H54 (cell line): ENCODE results near the gene EIF3A.
"Not testable (repeated sequence)": the region's sequence is repeated elsewhere in the genome, so short reads cannot be mapped to it uniquely, and the experiment has no call there.

Experiments
- DNase-seq: peaks from one replicate; pipeline ENCODE4 v3.0.0; 2011; ENCODE audit warnings: low spot score, mixed read lengths; ENCODE audit not compliant: insufficient read length
- FAIRE-seq: peaks from 3 replicates; lab custom pipeline; 2011; peaks lifted over from hg19 to GRCh38; lab: Jason Lieb, UNC
- POLR2A ChIP-seq: IDR thresholded peaks from 2 replicates; pipeline ENCODE4 v1.6.1; 2011; ENCODE audit warnings: low read depth, mild to moderate bottlenecking, low read length

The EIF3A gene, protein sequence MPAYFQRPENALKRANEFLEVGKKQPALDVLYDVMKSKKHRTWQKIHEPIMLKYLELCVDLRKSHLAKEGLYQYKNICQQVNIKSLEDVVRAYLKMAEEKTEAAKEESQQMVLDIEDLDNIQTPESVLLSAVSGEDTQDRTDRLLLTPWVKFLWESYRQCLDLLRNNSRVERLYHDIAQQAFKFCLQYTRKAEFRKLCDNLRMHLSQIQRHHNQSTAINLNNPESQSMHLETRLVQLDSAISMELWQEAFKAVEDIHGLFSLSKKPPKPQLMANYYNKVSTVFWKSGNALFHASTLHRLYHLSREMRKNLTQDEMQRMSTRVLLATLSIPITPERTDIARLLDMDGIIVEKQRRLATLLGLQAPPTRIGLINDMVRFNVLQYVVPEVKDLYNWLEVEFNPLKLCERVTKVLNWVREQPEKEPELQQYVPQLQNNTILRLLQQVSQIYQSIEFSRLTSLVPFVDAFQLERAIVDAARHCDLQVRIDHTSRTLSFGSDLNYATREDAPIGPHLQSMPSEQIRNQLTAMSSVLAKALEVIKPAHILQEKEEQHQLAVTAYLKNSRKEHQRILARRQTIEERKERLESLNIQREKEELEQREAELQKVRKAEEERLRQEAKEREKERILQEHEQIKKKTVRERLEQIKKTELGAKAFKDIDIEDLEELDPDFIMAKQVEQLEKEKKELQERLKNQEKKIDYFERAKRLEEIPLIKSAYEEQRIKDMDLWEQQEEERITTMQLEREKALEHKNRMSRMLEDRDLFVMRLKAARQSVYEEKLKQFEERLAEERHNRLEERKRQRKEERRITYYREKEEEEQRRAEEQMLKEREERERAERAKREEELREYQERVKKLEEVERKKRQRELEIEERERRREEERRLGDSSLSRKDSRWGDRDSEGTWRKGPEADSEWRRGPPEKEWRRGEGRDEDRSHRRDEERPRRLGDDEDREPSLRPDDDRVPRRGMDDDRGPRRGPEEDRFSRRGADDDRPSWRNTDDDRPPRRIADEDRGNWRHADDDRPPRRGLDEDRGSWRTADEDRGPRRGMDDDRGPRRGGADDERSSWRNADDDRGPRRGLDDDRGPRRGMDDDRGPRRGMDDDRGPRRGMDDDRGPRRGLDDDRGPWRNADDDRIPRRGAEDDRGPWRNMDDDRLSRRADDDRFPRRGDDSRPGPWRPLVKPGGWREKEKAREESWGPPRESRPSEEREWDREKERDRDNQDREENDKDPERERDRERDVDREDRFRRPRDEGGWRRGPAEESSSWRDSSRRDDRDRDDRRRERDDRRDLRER (N-terminal part only)

DNA sequence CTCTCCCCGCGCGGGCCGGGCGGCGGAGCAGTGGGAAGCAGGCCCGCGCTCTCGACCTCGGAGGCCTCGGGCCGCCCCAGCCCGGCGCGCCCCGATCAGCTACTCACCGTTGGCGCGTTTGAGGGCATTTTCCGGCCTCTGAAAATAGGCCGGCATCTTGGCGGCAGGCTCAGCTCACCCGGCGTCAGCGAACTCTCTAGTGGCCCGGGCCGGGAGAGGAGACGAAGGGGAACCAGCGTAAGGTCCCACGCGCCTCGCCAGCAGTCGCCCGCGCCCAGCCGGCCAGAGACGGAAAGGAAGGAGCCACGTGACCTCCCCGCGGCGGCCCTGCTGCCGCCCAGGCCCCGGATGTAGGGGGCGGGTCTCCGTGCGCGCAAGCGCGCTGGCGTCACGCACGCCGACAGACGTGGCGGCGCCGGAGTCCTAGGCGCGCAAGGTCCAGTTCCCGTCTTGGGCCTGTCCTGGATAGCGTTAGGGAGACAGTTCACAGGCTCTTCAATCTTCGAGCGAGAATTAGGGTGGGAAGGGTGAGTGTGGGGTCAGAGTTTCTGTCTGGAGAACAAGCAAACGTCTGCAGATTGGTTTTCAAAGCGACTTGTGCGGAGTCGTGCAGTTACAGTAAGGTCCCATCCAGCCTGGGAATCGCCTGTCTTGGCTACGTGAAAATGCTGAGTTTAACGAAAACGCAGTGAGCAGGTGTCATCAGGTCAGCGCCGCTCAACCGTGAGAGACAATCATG, at the start of gene EIF3A:
Gene EIF3A, minus strand, starts transcription at position 297 of the 739 bp plus-strand sequence. Its CDS starts 141 bp downstream, at position 156.
- FAIRE-seq: peak; percentile 11

DNA sequence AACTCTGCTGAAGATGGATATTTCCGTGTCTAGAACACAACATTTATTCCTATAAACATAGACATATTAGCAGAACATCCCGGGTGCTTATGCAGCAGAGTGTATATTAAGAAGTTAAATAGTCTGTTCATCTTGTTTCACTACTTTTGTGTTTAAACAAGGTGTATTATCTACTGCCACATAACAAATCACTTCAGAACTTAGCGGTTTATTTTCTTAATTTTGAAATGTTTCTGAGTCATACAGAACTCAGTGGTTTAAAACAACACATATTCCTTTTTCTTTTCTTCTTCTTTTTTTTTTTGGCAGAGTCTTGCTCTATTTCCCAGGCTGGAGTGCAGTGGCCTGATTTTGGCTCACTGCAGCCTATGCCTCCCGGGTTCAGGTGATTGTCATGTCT, 49.1 kb upstream of the EIF3A start:
- no peak for DNase-seq
- TF ChIP-seq POLR2A: no peak
- FAIRE-seq: no peak

More for the DNA sequence above, at the start of gene EIF3A:
- peak; percentile 96 for TF ChIP-seq POLR2A
- peak; percentile 90 for DNase-seq

DNA sequence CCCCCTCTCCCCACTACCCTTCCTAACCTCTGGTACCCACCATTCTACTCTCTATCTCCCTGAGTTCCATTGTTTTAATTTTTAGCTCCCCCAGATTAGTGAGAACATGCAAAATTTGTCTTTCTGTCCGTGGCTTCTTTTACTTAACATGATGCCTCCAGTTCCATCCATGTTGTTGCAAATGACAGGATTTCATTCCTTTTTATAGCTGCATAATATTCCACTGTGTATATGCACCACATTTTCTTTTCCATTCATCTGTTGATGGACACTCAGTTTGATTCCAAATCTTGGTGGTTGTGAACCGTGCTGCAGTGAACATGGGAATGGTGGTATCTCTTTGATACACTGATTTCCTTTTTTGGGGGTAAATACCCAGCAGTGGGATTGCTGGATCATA, 45.3 kb upstream of the EIF3A start:
- DNase-seq (no peak), FAIRE-seq (no peak)
- no peak for TF ChIP-seq POLR2A

DNA sequence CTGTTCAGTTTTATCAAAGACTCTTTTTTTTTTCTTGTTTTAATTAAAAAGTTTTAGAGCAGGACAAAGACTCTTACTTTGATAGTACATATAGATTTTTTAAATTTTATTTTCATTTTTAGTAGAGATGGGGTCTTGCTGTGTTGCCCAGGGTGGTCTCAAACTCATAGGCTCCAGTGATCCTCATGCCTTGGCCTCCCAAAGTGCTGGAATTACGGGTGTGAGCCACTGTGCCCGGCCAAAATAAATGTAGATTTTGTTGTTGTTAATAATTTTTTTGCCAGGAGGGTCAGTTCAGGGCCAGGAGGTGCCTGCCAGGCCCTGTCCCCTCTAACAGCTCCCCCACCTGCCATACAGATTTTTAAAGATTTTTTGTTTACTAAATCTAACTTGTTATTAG, 40.3 kb upstream of the EIF3A start:
- no peak for TF ChIP-seq POLR2A
- no peak for FAIRE-seq
- no peak for DNase-seq

DNA sequence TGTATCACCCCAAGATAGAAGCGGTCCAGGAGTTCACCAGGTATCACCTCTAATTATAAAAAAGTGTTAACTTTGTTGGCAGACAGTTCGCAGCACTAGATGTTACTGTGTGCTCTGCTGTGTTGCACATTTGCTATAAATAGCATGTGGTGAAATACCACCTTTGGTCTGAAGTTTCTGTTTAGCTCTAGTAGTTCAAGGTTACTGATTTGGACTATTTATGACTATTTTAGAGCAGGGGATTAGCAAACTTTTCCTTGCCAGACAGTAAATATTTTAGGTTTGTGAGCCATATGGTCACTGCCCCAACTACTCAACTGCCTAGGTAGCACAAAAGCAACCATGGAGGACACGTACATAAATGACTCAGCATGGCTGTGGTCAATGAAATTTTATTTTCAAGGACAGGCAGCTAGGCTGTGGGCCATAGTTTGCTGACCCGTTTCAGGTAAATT, 39.8 kb upstream of the EIF3A start:
- no peak for DNase-seq
- TF ChIP-seq POLR2A: no peak
- FAIRE-seq: no peak

DNA sequence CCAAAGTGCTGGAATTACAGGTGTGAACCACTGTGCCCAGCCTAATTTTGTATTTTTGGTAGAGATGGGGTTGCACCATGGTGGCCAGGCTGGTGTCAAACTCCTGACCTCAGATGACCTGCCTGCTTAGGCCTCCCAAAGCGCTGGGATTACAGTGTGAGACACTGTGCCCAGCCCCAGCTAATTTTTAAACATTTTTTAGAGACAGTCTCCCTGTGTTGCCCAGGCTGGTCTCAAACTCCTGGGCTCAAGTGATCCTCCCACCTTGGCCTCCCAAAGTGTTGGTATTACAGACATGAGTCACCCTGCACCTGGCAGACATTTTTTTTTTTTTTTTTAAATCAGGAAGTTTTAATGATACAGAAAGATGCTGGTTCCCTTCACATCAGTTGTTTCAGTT, 38.8 kb upstream of the EIF3A start:
- FAIRE-seq (no peak), DNase-seq (no peak)
- no peak for TF ChIP-seq POLR2A

DNA sequence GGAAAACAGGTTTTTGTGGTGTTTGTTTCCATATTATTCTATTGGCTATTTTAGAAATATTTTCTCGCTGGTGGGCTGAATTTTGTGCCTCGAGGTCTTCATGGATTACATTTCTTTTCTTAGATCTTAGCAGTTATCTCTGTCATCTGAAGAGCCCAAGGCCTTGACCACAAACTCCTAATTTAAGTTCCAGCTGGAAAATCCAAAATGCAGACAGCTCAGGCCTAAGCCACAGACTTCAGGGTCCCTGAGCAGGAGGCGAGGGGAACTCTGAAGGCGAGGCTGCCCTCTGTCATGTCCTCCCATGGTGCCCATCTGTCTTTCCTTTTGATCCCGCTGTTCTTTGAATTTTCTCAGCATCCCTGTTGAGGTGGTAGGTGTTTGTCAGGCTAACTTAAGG, 37.6 kb upstream of the EIF3A start:
- no peak for DNase-seq
- no peak for TF ChIP-seq POLR2A
- FAIRE-seq: no peak

DNA sequence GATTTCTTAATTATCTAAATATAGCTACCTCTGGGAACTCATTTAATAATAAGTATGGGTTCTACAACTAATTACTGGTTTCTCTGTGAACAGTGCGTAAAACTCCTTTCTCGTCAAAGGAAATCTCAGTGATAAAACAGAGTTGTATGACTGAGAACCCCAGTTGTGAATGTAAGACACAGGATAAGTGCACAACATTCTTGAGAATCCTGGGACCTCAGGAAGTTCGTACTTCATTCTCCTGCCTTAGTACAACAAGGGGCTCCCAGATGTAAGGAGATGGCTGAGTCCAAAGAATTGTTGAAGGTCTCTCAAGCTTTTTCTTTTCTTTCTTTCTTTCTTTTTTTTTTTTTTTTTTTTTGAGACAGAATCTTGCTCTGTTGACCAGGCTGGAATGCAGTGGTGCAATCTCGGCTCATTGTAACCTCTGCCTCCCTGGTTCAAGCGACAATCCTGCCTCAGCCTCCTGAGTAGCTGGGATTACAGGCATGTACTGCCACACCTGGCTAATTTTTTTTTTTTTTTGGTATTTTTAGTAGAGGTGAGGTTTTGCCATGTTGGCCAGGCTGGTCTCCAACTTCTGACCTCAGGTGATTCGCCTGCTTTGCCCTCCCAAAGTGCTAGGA, 35.8 kb upstream of the EIF3A start:
- FAIRE-seq: no peak
- TF ChIP-seq POLR2A: no peak
- no peak for DNase-seq

DNA sequence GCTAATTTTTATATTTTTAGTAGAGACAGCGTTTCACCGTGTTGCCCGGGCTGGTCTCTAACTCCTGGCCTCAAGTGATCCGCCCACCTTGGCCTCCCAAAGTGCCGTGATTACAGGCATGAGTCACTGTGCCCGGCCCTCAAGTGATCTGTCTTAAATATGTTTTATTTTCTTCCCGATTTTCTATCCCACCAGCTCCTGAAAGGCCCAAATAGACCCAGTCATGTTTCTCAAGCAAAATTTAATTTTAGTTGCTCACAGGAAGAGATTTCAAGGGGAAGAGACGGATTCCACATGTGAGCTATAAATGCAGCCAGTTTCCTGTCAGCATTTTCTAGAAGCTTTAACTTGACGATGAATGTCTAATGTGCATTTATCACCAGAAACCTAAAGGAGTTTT, 35.3 kb upstream of the EIF3A start:
- no peak for DNase-seq
- TF ChIP-seq POLR2A: no peak
- no peak for FAIRE-seq

DNA sequence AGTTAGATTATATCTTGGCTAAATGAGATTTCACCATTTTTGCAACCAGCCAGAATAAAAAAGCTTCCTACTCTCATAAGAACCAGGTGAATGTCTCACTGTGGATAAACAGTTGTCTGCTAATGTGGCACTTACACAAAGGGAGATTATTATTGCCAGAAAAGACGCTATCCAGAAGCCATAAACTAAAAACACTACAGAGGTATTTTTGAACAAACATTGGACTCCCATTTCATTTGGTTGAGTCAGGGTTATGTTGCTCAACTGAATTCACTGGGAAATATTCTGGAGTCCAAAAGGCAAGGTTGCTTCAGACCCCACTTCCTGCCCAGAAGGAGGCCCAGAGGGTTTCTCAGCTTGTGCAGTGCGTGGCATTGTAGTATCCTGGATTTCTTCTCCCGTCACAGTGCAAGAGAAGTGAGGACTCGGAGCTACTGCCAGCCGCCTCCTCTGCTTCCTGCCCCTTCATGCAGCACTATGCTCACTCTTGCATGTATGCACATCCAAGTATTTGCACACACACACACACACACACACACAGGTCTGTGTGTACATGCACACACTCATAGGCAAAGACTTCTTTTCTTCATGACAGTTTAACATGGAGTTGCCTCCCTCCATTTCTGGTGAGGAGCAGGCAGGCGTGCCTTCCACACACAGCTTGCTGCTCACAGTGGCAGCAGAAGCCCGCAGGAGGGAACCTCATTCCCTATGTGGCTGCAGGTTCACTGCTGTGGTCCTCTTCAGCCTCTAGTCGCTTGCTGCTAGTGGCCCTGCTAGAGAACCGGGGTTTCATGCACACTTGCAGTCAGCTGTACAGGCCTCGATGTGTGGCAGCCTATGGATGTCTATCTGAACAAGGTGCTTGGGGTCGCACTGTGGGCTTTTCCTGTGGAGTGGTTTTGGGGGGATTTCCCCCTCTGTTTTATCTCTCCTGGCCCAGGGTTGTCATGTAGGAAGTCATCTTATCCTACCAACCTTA, 33.4 kb upstream of the EIF3A start:
- no peak for TF ChIP-seq POLR2A
- peak; percentile 52 for DNase-seq
- no peak for FAIRE-seq

DNA sequence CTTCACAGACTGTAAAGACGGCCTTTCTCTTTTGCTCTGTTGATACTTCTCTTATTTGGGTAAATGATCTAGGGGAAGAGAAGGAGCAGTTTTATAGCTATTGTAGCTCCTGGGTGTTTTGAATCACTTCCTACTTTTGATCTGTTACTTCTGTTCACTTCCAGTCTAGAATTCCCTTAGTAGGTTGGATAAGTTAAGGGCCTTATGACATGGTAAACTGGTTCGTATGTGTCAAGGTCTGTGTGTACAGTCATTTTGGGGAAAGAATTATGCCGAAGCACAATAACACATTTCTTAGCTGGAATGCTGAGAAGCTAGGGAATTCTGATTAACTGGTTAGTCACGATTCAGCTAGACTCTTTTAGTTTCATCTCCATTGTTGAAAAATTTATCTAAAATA, 31.4 kb upstream of the EIF3A start:
- FAIRE-seq (no peak), DNase-seq (no peak)
- no peak for TF ChIP-seq POLR2A

DNA sequence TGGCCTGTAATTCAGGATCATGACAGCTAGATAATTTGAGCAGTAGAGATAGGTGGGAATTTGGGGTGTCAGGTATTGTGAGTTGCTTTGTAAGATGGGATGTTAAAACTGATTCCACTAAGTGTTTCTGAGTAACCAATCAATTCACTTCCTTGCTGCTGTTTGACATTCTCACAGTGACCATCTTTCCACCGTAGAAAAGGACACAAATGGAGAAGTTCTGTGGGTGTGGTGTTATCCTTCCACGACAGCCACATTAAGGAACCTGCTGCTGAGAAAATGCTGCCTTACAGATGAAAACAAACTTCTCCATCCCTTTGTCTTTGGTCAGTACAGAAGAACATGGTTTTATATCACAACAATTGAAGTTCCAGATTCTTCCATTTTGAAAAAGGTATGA, 27.2 kb upstream of the EIF3A start:
- DNase-seq, FAIRE-seq: not testable (repeated sequence)

DNA sequence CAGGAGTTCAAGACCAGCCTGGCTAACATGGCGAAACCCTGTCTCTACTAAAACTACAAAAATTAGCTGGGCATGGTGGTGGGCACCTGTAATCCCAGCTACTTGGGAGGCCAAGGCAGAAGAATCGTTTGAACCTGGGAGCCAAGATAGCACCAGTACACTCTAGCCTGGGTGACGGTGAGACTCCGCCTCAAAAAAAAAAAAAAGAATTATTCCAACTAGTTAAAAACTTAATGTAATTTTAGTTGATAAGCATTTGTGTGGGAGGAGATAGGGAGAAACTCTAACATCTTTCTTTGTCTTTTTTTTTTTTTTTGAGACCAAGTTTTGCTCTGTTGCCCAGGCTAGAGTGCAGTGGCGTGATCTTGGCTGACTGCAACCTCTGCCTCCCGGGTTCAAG, 26.5 kb upstream of the EIF3A start:
- not testable (repeated sequence) for FAIRE-seq

DNA sequence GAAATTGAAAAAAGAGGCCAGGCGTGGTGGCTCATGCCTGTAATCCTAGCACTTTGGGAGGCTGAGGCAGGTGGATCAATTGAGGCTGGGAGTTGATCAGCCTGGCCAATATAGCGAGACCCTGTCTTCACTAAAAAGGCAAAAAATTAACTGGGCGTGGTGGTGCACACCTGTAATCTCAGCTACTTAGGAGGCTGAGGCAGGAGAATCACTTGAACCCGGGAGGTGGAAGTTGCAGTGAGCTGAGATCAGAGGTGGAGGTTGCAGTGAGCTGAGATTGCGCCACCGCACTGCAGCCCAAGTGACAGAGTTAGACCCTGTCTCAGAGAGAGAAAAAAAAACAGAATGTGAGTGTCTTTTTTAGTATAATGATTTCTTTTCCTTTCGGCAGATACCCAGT, 25.3 kb upstream of the EIF3A start:
- FAIRE-seq, DNase-seq: not testable (repeated sequence)

More for the DNA sequence above, 26.5 kb upstream of the EIF3A start:
- DNase-seq: not testable (repeated sequence)
